Urinary bladder (tissue), 4 donors: Measurements from ENCODE around the gene SCN2A. TPM values are rescaled to one million over a fixed set of nuclear protein-coding genes. Genes with fewer than 3 reads are reported as not detected.
A peak's percentile ranks its signal among the peaks of the same experiment; 100 is the strongest.
"Not testable (repeated sequence)": the region's sequence is repeated elsewhere in the genome, so short reads cannot be mapped to it uniquely, and the experiment has no call there.

ENCODE experiments used
- DNase-seq: peaks from one replicate; pipeline ENCODE4 v3.0.0-alpha.2; 2015; ENCODE audit errors: extremely low spot score
- H3K27ac ChIP-seq: one replicate; pipeline ENCODE4 v1.5.1; 2013; ENCODE audit warnings: low read depth, mild to moderate bottlenecking, moderate library complexity
- H3K36me3 ChIP-seq: one replicate; pipeline ENCODE4 v1.6.1; 2013; ENCODE audit warnings: mild to moderate bottlenecking, moderate library complexity; ENCODE audit not compliant: insufficient read depth
- H3K4me1 ChIP-seq: one replicate; pipeline ENCODE4 v1.6.1; 2013; ENCODE audit warnings: mild to moderate bottlenecking, moderate library complexity; ENCODE audit not compliant: insufficient read depth
- H3K4me3 ChIP-seq: one replicate; pipeline ENCODE4 v1.5.1; 2013; ENCODE audit warnings: low read depth, low read length
- WGBS: extraction: QIAGEN DNeasy Blood & Tissue Kit; methylation state at CpG from one replicate; pipeline ENCODE4 v1.1.7; 2013; 5-methylcytosine and 5-hydroxymethylcytosine counted together
- polyA plus RNA-seq: library from polyadenylated mRNA; stranded (reverse); fragments of 200-250 nt; gene quantifications from one replicate; pipeline ENCODE4 v1.2.3, GENCODE V29; 2013
- total RNA-seq: library from RNA; depleted of rRNA; stranded (reverse); fragments of >200 nt; gene quantifications from one replicate; pipeline ENCODE4 v1.2.3, GENCODE V29; 2014
- donor health status: healthy with polysubstance abuse.
- donor health status: healthy.

Gene SCN2A
- total and polyA plus RNA-seq, 2 donors, result 0.27 to 5.3 TPM

- 90% methylated on average over 2 of the region's 2 CpGs for WGBS
- no peak overlapping the region for H3K27ac ChIP-seq
- no peaks in the 10 kb centered on the region for H3K4me1 ChIP-seq
- no peak for DNase-seq
- H3K36me3 ChIP-seq, result no peaks in the 10 kb centered on the region
- no peak overlapping the region for H3K4me3 ChIP-seq
Measured at GRCh38 chr2:165382362-165382761, 143.1 kb downstream of the SCN2A start.

GRCh38 chr2:165390875-165391274 is 151.7 kb downstream of the SCN2A start:
- Histone ChIP-seq H3K4me1 (no peaks in the 10 kb centered on the region), H3K4me3 (no peak overlapping the region), H3K27ac (no peak overlapping the region), H3K36me3 (no peaks in the 10 kb centered on the region)
- DNase-seq, result no peak

GRCh38 chr2:165391791-165392190 is 152.6 kb downstream of the SCN2A start:
- H3K4me1 ChIP-seq, result no peaks in the 10 kb centered on the region
- no peak overlapping the region for H3K4me3 ChIP-seq
- no peaks in the 10 kb centered on the region for H3K36me3 ChIP-seq
- no peak for DNase-seq
- WGBS, result 84% methylated on average over 2 of the region's 2 CpGs
- no peak overlapping the region for H3K27ac ChIP-seq

GRCh38 chr2:165398603-165399002 is 159.4 kb downstream of the SCN2A start:
- not testable (repeated sequence) for H3K4me3 ChIP-seq, H3K27ac ChIP-seq, H3K4me1 ChIP-seq, H3K36me3 ChIP-seq, DNase-seq
- WGBS, result 76% methylated on average over 3 of the region's 3 CpGs

- H3K36me3 ChIP-seq, result no peaks in the 10 kb centered on the region
- DNase-seq, result peak; percentile 50
- H3K27ac ChIP-seq, result no peak overlapping the region
- no peaks in the 10 kb centered on the region for H3K4me1 ChIP-seq
- WGBS, result 2% methylated on average over 5 of the region's 5 CpGs
- no peak overlapping the region for H3K4me3 ChIP-seq
Measured at GRCh38 chr2:165401285-165401852, 162.2 kb downstream of the SCN2A start.

- 37% methylated on average over 3 of the region's 3 CpGs for WGBS
- no peak for DNase-seq
- no peak overlapping the region for H3K27ac ChIP-seq
Measured at GRCh38 chr2:165402162-165402561, 162.9 kb downstream of the SCN2A start.

GRCh38 chr2:165406173-165406572 is 167.0 kb downstream of the SCN2A start:
- DNase-seq, result no peak
- Histone ChIP-seq H3K27ac (no peak overlapping the region), H3K4me3 (no peak overlapping the region), H3K4me1 (no peaks in the 10 kb centered on the region), H3K36me3 (no peaks in the 10 kb centered on the region)
- 90% methylated on average over 3 of the region's 3 CpGs for WGBS

More at GRCh38 chr2:165402162-165402561, 162.9 kb downstream of the SCN2A start:
- H3K4me3 ChIP-seq, result no peak overlapping the region
- H3K36me3 ChIP-seq, result no peaks in the 10 kb centered on the region
- H3K4me1 ChIP-seq, result no peaks in the 10 kb centered on the region

- Histone ChIP-seq H3K27ac (no peak overlapping the region), H3K36me3 (no peaks in the 10 kb centered on the region), H3K4me1 (no peaks in the 10 kb centered on the region), H3K4me3 (no peak overlapping the region)
- no peak for DNase-seq
Measured at GRCh38 chr2:165407466-165407865, 168.3 kb downstream of the SCN2A start.

GRCh38 chr2:165408186-165408585 is 169.0 kb downstream of the SCN2A start:
- H3K36me3 ChIP-seq, result no peaks in the 10 kb centered on the region
- H3K27ac ChIP-seq, result no peak overlapping the region
- 42% methylated on average over 3 of the region's 3 CpGs for WGBS

GRCh38 chr2:165410276-165410675 is 171.1 kb downstream of the SCN2A start:
- no peak overlapping the region for H3K4me3 ChIP-seq
- H3K27ac ChIP-seq, result no peak overlapping the region
- H3K4me1 ChIP-seq, result no peaks in the 10 kb centered on the region
- no peaks in the 10 kb centered on the region for H3K36me3 ChIP-seq
- DNase-seq, result no peak

More at GRCh38 chr2:165408186-165408585, 169.0 kb downstream of the SCN2A start:
- Histone ChIP-seq H3K4me1 (no peaks in the 10 kb centered on the region), H3K4me3 (no peak overlapping the region)
- DNase-seq, result no peak

- no peak for DNase-seq
- Histone ChIP-seq H3K36me3 (no peaks in the 10 kb centered on the region), H3K4me3 (no peak overlapping the region), H3K4me1 (no peaks in the 10 kb centered on the region), H3K27ac (no peak overlapping the region)
Measured at GRCh38 chr2:165414187-165414586, 175.0 kb downstream of the SCN2A start.

GRCh38 chr2:165417009-165417408 is 177.8 kb downstream of the SCN2A start:
- WGBS, result 98% methylated on average over 1 of the region's 1 CpG

GRCh38 chr2:165420231-165420630 is 181.0 kb downstream of the SCN2A start:
- H3K27ac ChIP-seq, result no peak overlapping the region
- no peaks in the 10 kb centered on the region for H3K36me3 ChIP-seq
- no peak for DNase-seq
- H3K4me3 ChIP-seq, result no peak overlapping the region
- no peaks in the 10 kb centered on the region for H3K4me1 ChIP-seq

More at GRCh38 chr2:165417009-165417408, 177.8 kb downstream of the SCN2A start:
- Histone ChIP-seq H3K4me3 (no peak overlapping the region), H3K4me1 (no peaks in the 10 kb centered on the region), H3K27ac (no peak overlapping the region), H3K36me3 (no peaks in the 10 kb centered on the region)
- DNase-seq, result no peak

GRCh38 chr2:165423081-165423480 is 183.9 kb downstream of the SCN2A start:
- WGBS, result 89% methylated on average over 3 of the region's 3 CpGs
- Histone ChIP-seq H3K4me1 (no peaks in the 10 kb centered on the region), H3K27ac (no peak overlapping the region), H3K4me3 (no peak overlapping the region), H3K36me3 (no peaks in the 10 kb centered on the region)
- no peak for DNase-seq

- no peak for DNase-seq
- Histone ChIP-seq H3K4me3 (no peak overlapping the region), H3K36me3 (no peaks in the 10 kb centered on the region), H3K27ac (no peak overlapping the region), H3K4me1 (no peaks in the 10 kb centered on the region)
- WGBS, result 80% methylated on average over 2 of the region's 2 CpGs
Measured at GRCh38 chr2:165425556-165425955, 186.3 kb downstream of the SCN2A start.
